C4-2B (cell line): ENCODE measurements around the gene PLEKHA5.

Experiments used
- ZFX ChIP-seq: fragments of 450-650 bp; IDR thresholded peaks from 2 replicates; pipeline ENCODE4 v1.6.1; 2017
- TF ChIP-seq, protein P1 (sequence below): fragments of 450-650 bp; conservative IDR thresholded peaks from 2 replicates; pipeline ENCODE4 v1.5.1; 2017; ENCODE audit warnings: mild to moderate bottlenecking

DNA sequence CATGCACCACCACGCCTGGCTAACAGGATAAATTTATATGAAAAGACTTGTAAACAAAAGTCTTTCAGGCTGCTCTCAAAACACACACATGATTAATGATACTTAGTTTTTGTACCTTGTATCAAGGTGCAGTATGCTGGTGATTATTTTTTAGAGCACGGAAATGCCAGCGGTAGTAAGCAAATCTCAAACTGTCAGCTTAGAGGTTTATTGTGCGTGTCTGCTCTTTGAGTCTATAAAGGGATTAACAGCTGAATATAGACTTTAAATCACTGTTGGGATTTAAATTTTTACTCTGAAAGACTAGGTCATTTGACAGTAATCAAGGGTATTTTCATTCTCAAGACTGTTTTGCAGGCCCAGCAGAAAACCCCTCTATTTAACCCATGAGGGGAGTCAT lies 50.5 kb downstream of the PLEKHA5 start:
- TF ChIP-seq, protein P1, sequence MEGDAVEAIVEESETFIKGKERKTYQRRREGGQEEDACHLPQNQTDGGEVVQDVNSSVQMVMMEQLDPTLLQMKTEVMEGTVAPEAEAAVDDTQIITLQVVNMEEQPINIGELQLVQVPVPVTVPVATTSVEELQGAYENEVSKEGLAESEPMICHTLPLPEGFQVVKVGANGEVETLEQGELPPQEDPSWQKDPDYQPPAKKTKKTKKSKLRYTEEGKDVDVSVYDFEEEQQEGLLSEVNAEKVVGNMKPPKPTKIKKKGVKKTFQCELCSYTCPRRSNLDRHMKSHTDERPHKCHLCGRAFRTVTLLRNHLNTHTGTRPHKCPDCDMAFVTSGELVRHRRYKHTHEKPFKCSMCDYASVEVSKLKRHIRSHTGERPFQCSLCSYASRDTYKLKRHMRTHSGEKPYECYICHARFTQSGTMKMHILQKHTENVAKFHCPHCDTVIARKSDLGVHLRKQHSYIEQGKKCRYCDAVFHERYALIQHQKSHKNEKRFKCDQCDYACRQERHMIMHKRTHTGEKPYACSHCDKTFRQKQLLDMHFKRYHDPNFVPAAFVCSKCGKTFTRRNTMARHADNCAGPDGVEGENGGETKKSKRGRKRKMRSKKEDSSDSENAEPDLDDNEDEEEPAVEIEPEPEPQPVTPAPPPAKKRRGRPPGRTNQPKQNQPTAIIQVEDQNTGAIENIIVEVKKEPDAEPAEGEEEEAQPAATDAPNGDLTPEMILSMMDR, result no peak
- TF ChIP-seq ZFX, result no peak
